ENCODE data around the gene TUBB2A. TPM values are rescaled to one million over a fixed set of nuclear protein-coding genes. Genes with fewer than 3 reads are reported as not detected.

The TUBB2A gene
- total and polyA plus RNA-seq, 10 of the 15 experiments (the other 5 are each of a cell fraction or from before 2014, with no cell fraction given): 2.2 to 49.5 (median 31.3) TPM

GRCh38 chr6:3186974-3187382 lies 29.6 kb upstream of the TUBB2A start:
- Histone ChIP-seq H4K20me1 (ENCODE audit: control insufficient read depth, insufficient read depth) (no peaks in the 10 kb centered on the region), H3K27me3 (replicated peaks in 1 of 2; ENCODE audit: control insufficient read depth in 2 of 2, insufficient read depth in 2 of 2, low read length in 1 of 2) (no peaks in the 10 kb centered on the region; a peak in 1 of 4 replicates), H3K79me2 (ENCODE audit: control insufficient read depth, insufficient read depth, low read length) (no peaks in the 10 kb centered on the region), H3K9me3 (replicated peaks; ENCODE audit: control insufficient read depth, insufficient read depth, low read length) (no peaks in the 10 kb centered on the region), H3K27ac (ENCODE audit: control insufficient read depth, insufficient read depth) (peak overlapping the region; percentile 68), H3K36me3 (ENCODE audit: control insufficient read depth in 2 of 2, insufficient read depth in 2 of 2, low read length in 1 of 2) (no peaks in the 10 kb centered on the region), H3K4me2 (ENCODE audit: control insufficient read depth, insufficient read depth) (peak overlapping the region; percentile 50), H3K4me1 (ENCODE audit: control insufficient read depth, insufficient read depth, low read length) (peaks cover 15% of the 10 kb centered on the region), H3K9ac (ENCODE audit: control insufficient read depth, insufficient read depth, low read length) (no peak overlapping the region), H2AFZ (ENCODE audit: control insufficient read depth, low read depth, low read length) (peak overlapping the region; percentile 58), H3K4me3 (no peak overlapping the region)
- DNase-seq (ENCODE audit: low read depth, low spot score) (no peak), FAIRE-seq (peak; percentile 41), ATAC-seq (peak; percentile 84)
- SMC1A ChIA-PET (ENCODE audit: uncharacterized antibody, unreplicated experiment): interaction anchor here (1.4 kb wide), 1 partner anchor 26 kb away, joined by 3 read pairs; no protein-coding TSS in a partner anchor
- WGBS (ENCODE audit: insufficient coverage, insufficient replicate concordance, low lambda C conversion rate, missing lambda C conversion rate): 31% methylated on average over 3 of the region's 3 CpGs
- POLR2A ChIA-PET: no interaction called here
- intact Hi-C loops (cut with micrococcal nuclease; ENCODE audit: unreplicated experiment) (no loop called here), in situ Hi-C loops (cut with MboI) (no loop called here)
- no TSS peak for BruUV-seq (replicated peaks)
- RAD21 ChIA-PET (ENCODE audit: unreplicated experiment): interaction anchor here (1.1 kb wide), 1 partner anchor 28 kb away, joined by 3 read pairs; no protein-coding TSS in a partner anchor
- CTCF ChIA-PET: interaction anchor here (0.8 to 1.6 kb wide), 2 partner anchors 22 to 30 kb away, joined by 3 read pairs; partner anchors contain the start of gene TUBB2A
- TF ChIP-seq USF1 (IDR thresholded peaks at IDR 0.05; ENCODE audit: borderline replicate concordance, extremely low read length, insufficient read depth, low read depth, low read length) (no peak), MEF2A (IDR thresholded peaks at IDR 0.05; ENCODE audit: insufficient read depth, low read depth, low read length) (peak; percentile 81), MXI1 (IDR thresholded peaks at IDR 0.05; ENCODE audit: low read depth, low read length) (no peak), PRDM15 (CRISPR knock-in tag; IDR thresholded peaks at IDR 0.05) (no peak), ZSCAN29 (IDR thresholded peaks at IDR 0.05) (no peak), RFX5 (IDR thresholded peaks at IDR 0.05; ENCODE audit: low read depth, low read length) (no peak), CBX3 (IDR thresholded peaks at IDR 0.05; ENCODE audit: borderline replicate concordance, low read depth) (no peak), MYB (IDR thresholded peaks at IDR 0.05; ENCODE audit: borderline replicate concordance, low read depth, low read length) (no peak), FOS (IDR thresholded peaks at IDR 0.05; ENCODE audit: borderline replicate concordance, extremely low read depth, insufficient read length) (no peak), TAF1 (IDR thresholded peaks at IDR 0.05; ENCODE audit: borderline replicate concordance, low read depth, low read length) (no peak), MTA3 (IDR thresholded peaks at IDR 0.05; ENCODE audit: borderline replicate concordance, low read length) (no peak), KDM1A (IDR thresholded peaks at IDR 0.05; ENCODE audit: borderline replicate concordance) (no peak)
- TF ChIP-seq, protein P1, sequence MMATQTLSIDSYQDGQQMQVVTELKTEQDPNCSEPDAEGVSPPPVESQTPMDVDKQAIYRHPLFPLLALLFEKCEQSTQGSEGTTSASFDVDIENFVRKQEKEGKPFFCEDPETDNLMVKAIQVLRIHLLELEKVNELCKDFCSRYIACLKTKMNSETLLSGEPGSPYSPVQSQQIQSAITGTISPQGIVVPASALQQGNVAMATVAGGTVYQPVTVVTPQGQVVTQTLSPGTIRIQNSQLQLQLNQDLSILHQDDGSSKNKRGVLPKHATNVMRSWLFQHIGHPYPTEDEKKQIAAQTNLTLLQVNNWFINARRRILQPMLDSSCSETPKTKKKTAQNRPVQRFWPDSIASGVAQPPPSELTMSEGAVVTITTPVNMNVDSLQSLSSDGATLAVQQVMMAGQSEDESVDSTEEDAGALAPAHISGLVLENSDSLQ (IDR thresholded peaks at IDR 0.05): no peak
- TF ChIP-seq, protein P2, sequence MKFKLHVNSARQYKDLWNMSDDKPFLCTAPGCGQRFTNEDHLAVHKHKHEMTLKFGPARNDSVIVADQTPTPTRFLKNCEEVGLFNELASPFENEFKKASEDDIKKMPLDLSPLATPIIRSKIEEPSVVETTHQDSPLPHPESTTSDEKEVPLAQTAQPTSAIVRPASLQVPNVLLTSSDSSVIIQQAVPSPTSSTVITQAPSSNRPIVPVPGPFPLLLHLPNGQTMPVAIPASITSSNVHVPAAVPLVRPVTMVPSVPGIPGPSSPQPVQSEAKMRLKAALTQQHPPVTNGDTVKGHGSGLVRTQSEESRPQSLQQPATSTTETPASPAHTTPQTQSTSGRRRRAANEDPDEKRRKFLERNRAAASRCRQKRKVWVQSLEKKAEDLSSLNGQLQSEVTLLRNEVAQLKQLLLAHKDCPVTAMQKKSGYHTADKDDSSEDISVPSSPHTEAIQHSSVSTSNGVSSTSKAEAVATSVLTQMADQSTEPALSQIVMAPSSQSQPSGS (IDR thresholded peaks at IDR 0.05; ENCODE audit: low read length): no peak; the same call in 1 of the 2 replicates

Measured in GM12878 (cell line).